GM21423 (cell line): ENCODE measurements around the gene TAS2R39.
A peak's percentile ranks its signal among the peaks of the same experiment; 100 is the strongest.
"Not testable (repeated sequence)": the region's sequence is repeated elsewhere in the genome, so short reads cannot be mapped to it uniquely, and the experiment has no call there.

ENCODE experiments used
- ATAC-seq: cut with Tn5 transposase; IDR thresholded peaks from one replicate; pipeline ENCODE4 v1.9.1; 2021; ENCODE audit warnings: mild to moderate bottlenecking, moderate library complexity; ENCODE audit not compliant: unreplicated experiment

Gene TAS2R39

DNA sequence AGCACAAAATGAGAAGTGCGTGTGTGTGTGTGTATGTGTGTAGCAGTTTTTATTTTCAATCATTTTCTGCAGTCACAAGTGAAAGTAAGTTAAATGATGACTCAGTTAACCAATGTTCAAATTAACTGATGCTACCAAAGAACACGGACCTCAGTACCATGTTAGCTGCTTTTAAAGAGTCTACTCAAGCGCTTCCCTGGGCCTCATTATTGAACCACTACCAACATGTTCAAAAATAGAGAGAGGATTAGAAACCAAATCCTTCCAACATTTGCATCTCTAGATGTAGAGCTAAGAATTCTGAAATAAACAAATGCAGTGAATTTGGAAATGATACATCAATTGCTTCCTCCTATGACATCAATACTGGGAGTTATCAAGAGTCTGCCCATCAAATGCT lies at the start of gene TAS2R39:
Gene TAS2R39, plus strand, starts transcription at position 396 of the 400 bp plus-strand sequence. Its CDS starts 0 bp downstream, at position 396.
- ATAC-seq, result no peak

DNA sequence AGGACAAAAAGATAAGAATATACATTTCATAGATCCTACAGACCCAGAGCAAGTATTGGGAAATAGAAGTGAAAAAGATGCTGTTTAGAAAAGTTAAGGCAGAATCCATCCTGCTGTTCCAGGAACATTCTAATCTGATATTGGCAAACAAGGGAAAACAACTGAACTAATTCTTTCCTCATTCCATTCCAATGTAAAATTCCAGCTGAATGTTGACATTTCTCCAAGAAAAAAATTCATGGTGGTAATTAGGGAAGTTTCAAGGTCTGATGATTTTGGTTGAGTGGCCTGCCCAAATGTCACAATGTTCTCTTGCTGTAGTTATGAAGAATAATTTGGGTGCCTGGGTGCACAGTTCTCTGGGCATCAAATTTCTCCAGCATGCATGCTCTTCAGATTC lies 36.1 kb upstream of the TAS2R39 start:
- no peak for ATAC-seq

DNA sequence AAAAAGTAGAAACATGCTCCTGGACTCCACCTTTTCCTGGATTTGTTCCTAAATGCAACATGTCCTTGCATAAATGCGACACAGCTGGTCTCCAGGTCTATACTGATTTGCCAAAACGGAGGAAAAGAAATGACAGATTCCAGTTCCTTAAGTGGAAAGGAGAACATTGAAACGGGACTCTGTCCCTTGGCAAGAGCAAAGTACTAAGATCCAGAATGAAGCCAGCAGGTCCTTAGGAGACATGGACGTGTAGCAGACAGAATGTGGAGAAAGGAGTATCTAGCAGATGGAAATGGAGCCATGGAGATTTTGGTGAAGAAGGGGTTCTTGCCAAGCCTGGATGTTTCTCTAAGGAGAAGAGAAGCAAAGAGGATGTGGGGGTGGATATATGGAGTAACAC lies 35.2 kb upstream of the TAS2R39 start:
- ATAC-seq, result no peak

DNA sequence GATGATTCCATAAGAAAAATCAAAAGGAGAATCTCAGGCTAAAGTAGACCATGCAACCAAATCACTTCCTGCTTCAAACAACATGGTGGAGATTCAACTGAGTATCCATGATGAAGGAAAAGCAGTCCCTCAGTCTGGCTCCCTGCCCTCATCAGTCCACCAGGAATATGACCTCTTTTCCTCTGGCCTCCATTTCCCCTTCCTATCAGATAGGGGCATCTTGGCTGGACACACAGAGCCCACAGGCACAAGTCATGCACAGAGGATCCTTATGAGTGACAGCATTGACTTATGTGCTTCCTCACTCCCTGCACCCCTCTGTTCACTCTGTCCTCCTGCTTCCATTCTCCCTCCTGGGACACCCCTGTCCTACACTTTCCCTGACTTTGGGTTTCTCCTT lies 34.6 kb upstream of the TAS2R39 start:
- no peak for ATAC-seq

DNA sequence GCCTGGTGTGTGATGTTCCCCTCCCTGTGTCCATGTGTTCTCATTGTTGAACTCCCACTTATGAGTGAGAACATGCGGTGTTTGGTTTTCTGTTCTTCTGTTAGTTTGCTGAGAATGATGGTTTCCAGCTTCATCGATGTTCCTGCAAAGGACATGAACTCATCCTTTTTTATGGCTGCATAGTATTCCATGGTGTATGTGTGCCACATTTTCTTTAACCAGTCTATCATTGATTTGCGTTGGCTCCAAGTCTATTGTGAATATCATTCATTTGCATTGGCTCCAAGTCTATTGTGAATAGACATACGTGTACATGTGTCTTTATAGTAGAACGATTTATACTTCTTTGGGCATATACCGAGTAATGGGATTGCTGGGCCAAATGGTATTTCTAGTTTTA lies 32.5 kb upstream of the TAS2R39 start:
- ATAC-seq, result not testable (repeated sequence)

DNA sequence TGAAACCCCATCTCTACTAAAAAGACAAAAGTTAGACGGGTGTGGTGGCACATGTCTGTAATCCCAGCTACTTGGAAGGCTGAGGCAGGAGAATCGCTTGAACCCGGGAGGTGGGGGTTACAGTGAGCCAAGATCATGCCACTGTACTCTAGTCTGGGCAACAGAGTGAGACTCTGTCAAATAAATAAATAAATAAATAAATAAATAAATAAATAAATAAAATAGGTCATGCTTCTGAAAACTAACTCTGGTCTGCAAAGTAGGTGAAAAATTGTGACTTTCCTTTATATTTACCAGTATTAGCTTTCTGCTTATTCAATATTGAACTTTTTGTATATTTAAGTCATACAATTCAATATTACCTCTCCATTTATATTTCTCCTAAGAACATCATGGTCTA lies 24.6 kb upstream of the TAS2R39 start:
- not testable (repeated sequence) for ATAC-seq

DNA sequence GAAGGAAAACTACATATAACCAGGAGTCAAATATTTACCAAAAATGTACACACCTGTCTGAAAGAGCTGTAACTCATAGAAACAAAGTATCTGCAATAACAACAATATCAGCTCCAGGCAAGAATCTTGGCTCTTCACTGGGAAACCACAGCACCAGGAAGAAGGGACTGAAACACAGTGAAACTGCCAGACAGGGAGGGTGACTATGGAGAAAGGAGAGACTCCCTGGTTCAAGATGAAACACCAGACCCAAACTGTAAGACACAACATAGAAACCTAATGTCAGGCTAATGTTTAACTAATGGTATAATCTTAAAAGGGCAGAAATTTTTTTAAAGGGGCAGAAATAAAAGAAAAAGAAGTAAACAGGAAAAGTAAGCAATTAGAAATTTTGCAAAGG lies 11.5 kb upstream of the TAS2R39 start:
- ATAC-seq, result no peak

DNA sequence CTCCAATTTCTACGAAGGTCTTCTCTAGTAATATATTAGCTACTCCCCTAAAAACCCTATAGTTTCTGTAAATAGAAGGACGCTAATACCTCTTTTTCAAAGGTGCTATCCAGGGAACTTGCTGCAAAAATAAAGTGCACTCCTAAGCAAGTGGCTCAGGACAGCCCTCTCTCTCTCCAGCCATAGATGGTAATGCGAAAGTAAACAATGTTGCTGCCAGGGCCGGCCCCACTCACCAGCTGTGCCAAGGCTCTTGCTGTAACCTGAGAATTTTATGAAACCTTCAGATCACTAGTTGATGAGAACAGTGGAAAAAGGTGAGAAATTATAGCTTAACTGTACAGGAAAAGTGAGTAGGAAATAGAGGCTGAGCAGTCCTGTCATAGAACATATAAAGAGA lies 10.9 kb upstream of the TAS2R39 start:
- no peak for ATAC-seq

DNA sequence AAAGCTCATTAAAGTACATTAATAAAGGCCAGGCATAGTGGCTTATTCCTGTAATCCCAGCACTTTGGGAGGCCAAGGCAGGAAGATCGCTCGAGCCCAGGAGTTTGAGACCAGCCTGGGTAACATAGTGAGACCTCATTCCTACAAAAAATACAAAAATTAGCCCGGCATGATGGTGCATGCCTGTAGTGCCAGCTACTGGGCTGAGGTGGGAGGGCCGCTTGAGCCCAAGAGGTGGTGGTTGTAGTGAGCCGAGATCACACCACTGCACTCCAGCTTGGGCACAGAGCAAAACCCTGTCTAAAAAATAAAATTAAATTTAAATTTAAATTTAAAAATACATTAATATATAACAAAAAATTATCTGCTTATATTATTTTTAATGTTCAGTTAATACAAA lies 7.1 kb upstream of the TAS2R39 start:
- ATAC-seq, result no peak

DNA sequence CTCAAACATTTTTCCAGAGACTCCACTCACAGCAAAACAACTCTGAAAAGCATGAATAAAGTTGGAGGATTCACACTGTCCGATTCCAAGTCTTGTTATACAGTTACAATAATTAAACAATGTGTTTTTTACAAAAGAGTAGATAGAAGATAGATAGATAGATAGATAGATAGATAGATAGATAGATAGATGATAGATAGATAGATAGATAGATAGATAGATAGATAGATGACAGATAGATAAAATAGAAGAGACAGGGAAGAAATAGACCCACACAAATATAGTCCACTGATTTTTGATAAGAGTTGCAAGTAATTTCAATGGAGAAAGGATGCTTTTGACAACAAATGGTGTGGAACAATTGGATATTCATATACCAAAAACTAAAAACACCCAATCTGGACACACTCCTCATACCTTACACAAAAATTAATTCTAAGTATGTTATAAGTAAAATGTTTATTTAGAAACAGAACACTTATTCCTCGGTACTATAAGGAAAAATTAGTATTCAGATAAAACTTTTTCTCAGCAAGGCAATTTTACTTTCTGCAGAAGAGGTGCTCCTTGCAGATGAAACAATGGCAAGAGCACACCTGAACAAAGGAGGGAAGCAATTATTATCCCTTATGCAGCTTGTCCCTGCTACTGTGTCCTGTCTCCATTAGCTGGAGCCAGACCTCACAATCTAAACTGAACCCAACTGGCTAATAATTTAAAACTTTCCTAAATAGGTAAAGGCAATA lies 5.7 kb upstream of the TAS2R39 start:
- ATAC-seq, result no peak

DNA sequence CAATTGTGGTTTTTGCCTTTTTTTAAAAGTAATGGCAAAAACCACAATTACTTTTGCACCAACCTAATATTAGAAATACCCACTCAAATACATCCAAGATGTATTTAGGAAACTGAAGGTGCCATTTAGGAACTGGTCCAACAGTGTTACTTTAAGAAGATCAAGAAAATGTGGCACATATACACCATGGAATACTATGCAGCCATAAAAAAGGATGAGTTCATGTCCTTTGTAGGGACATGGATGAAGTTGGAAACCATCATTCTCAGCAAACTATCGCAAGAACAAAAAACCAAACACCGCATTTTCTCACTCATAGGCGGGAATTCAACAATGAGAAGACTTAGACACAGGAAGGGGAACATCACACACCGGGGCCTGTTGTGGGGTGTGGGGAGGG lies 2.4 kb upstream of the TAS2R39 start:
- ATAC-seq, result not testable (repeated sequence)

DNA sequence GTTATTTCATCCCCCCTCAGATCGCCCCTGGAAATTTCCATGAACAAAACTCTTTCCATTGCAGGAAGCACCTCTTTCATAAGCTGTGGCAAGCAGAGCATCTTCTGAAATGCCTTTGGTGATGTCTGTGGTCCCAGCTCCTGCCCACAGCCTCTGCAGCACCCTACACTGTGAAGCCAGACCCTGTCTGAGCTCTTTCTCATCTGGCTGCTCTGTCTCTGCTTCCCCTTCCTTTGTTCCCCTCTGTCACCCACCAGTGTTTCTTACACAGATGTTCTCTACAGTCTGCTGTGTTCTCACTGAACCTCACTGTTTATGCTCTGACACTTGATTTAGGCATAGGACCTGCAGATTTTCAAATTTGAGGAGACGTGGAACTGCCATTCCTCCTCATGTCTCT lies 1.9 kb upstream of the TAS2R39 start:
- no peak for ATAC-seq

DNA sequence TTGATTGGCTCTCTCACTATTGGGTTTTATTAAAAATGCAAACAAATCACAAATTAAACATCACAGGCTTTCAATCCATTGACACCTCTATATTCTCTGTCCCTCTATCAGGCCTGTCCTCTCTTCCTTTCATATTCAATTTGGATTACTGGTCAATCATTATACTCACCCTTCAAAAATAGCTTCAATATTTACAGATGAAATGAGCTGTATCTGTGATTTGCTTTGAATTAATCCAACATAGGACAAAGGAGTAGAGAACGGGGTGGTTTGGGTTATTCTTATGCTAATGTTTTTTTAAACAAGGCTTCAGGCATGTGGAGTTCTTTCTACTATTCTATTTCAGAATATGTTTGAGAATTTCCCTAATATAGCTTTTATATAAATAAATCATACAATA lies 2.3 kb downstream of the TAS2R39 start:
- ATAC-seq, result no peak

DNA sequence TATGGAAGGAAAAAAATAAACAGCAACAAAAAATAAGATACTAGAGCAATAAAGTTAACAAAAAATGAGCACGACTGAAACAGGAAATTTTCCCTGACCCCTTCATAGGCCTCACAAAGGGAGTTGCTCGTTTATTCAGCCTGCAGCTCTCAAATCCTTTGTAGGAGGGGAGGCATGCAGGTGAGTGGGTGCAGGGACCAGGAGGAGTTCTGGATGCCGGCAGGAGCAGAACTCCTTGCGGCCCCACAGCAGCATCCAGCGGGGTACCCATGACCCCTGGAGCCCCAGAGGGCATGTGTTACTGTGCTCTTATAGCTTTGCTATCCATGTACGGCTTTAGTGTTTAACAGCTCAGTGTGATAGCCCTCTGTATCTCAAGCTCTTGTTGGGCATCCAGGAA lies 5.8 kb downstream of the TAS2R39 start:
- ATAC-seq, result no peak

DNA sequence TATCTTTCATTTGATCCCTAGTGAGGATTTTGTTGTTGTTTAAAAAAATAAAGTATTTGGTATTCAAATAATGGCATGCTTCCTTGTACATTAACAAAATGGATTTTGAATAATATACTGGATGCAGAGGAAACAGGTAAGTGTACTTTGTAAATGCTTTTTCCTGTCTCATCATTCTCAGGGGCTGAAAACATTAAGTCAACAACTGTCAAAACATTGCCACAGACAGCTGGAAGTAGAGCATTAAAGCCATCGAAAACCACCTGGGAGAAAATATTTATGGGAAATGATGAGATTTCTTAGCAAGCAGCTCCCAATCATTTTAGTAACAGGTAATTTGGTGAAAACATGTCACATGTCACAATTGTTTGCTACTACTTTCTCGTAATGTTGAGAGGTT lies 10.7 kb downstream of the TAS2R39 start:
- ATAC-seq, result no peak

DNA sequence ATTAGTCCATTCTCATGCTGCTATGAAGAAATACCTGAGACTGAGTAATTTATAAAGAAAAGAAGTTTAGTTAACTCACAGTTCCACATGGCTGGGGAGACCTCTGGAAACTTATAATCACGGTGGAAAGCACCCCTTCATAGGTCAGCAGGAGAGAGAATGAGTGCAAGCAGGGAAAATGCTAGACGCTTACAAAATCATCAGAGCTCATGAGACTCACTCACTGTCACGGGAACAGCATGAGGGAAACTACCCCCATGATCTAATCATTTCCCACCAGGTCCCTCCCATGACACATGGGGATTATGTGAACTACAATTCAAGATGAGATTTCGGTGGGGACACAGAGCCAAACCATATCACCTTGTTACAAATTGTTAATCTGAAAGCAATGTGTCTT lies 15.8 kb downstream of the TAS2R39 start:
- peak; percentile 68 for ATAC-seq

DNA sequence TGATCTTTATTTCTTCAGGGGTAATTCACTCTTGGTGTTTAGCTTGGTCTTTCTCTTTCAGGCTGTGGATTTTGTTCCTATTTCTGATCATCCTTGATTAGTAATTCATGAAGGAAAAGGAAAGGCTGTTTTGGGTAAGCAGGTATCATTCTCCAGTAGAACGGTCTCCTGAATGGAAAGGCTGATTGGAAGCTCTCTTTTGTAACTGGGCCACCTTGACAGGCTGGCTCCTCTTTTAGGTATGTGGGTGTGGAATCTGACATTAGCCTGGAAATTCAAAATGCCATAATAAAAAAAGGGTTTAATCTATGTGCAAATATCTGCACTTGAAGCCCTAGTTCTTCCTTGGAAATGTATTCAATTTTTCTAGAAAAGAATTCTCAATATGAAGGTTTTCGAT lies 18.9 kb downstream of the TAS2R39 start:
- ATAC-seq, result no peak

DNA sequence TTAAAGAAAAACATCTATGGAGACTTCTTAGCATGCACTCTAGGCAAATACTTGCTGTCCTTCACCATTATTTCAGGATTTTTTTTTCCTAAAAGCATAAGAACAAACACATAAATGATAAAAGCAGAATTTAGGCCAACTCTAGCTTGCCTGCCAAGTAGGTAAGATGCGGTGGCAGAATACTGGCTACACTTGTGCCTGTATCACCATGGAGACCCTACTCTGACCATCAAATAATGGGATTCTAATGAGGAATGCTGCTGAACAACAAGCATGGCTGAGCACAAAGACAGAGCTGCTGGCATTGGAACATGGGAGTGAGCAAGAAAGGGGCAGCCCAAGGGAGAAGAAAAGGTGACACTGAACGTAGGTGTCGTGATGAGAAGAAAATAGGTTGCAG lies 20.2 kb downstream of the TAS2R39 start:
- no peak for ATAC-seq

DNA sequence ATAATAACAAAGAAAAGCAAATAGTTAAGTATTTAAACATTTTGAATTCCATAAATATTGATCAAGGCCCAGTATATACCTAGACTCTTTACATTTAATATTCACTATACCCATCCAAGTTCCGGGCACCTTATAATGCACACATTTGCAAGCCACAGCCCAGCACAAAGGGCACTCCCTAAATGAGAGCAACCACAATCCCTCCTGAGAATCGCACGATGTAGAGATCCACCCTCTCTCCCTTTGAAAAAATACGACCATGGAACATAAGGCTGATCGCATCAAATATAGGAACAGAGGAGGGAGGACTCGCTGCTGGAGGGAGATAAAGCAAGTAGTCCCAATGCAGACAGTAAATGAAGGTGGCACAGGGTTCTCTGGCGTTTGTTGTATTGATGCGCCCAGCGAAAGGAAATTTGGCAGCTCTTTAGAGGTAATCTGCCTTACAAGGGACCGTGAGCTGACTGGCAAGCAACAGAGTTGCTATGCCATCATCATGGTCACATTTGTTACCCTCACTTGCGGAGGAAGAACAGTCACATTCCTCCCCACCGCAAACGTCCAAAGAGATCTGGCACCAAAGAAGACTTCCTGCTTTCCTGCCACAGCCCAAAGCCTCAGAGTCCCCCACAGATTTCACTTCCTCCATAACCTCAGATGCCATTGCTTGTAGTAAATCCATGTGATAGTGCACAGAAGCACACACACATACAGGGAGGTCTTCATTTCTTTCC lies 22.5 kb downstream of the TAS2R39 start:
- ATAC-seq, result peak; percentile 94

DNA sequence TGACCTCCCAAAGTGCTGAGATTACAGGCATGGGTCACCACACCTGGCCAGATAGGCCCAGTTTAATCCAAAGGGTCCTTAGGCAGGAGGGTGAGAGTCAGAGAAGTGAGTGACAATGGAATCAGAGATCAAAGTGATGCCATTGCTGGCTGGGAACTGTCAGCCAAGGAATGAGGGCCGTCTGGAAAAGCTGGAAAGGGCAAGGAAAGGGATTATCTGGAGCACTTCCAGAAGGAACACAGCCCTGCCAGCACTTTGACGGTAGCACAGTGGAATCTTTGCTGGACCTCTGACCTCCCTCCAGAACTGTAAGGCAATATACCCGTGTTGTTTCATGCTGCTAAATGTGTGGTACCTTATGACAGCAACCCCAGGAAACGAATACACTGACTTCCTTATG lies 27.3 kb downstream of the TAS2R39 start:
- ATAC-seq, result no peak

DNA sequence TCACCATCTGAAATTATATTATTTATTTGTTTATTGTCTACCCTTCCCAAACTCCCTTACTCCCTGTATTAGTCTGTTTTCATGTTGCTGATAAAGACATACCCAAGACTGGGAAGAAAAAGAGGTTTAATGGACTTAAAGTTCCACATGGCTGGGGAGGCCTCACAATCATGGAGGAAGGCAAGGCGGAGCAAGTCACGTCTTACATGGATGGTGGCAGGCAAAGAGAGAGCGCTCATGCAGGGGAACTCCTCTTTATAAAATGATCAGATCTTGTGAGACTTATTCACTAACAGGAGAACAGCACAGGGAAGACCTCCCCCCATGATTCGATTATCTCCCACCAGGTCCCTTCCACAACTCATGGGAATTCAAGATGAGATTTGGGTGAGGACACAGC lies 30.3 kb downstream of the TAS2R39 start:
- ATAC-seq, result not testable (repeated sequence)
